Nephron progenitor cell (in vitro differentiated cells): Measurements from ENCODE around the gene ATF7.
A peak's percentile ranks its signal among the peaks of the same experiment; 100 is the strongest.

Experiments
- DNase-seq: peaks from one replicate; pipeline ENCODE4 v3.0.0; 2021
- H3K27ac Mint-ChIP-seq: 2 replicates; pipeline ENCODE4 v1.8.0; 2021; ENCODE audit warnings: mild to moderate bottlenecking, moderate library complexity, mixed read lengths
- H3K27me3 Mint-ChIP-seq: 2 replicates; pipeline ENCODE4 v1.8.0; 2021; ENCODE audit warnings: mild to moderate bottlenecking, low read depth, mixed read lengths; ENCODE audit not compliant: poor library complexity
- H3K36me3 Mint-ChIP-seq: 2 replicates; pipeline ENCODE4 v1.8.0; 2021; ENCODE audit warnings: low read depth, mixed read lengths
- H3K4me1 Mint-ChIP-seq: 2 replicates; pipeline ENCODE4 v1.8.0; 2021; ENCODE audit warnings: mixed read lengths
- H3K4me3 Mint-ChIP-seq: 2 replicates; pipeline ENCODE4 v1.8.0; 2021; ENCODE audit warnings: mild to moderate bottlenecking, moderate library complexity, mixed read lengths
- H3K9me3 Mint-ChIP-seq: 2 replicates; pipeline ENCODE4 v1.8.0; 2021; ENCODE audit warnings: mild to moderate bottlenecking, moderate library complexity, mixed read lengths
- CTCF ChIP-seq: fragments of 200-600 bp; sonication (generic); IDR thresholded peaks from 2 replicates; pipeline ENCODE4 v1.5.0; 2021; ENCODE audit warnings: antibody characterized with exemption

The ATF7 gene

DNA sequence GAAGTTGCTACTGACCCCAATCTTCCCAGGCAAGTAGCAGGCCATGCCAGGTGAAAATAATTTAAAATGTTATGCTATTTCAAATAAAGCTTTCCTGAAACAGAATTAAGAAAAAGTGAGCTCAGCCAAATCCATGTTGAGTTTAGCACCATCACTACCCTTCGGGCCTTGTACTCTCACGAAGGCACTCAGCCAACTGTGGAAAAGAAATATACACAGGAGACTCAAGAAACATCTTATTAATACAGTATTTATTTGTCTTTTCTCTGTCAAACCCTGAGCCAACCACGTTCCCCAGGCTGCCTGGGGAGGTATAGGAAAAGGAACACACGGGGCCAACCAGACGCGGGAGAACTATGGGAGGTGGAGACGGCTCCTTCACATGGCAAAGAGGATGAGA, 38.8 kb upstream of the ATF7 start:
- H3K27ac Mint-ChIP-seq = peak overlapping the region; percentile 60
- peaks cover 79% of the 10 kb centered on the region for H3K36me3 Mint-ChIP-seq

GRCh38 chr12:53664191-53664590, 38.0 kb upstream of the ATF7 start:
- Mint-ChIP-seq H3K36me3 (peaks cover 71% of the 10 kb centered on the region), H3K4me1 (peaks cover 12% of the 10 kb centered on the region), H3K27ac (peak overlapping the region; percentile 75), H3K9me3 (no peaks in the 10 kb centered on the region), H3K4me3 (no peak overlapping the region), H3K27me3 (peaks cover 2% of the 10 kb centered on the region)
- TF ChIP-seq CTCF = no peak
- DNase-seq = no peak

More for the DNA sequence above, 38.8 kb upstream of the ATF7 start:
- peaks cover 2% of the 10 kb centered on the region for H3K27me3 Mint-ChIP-seq
- no peak overlapping the region for H3K4me3 Mint-ChIP-seq
- H3K9me3 Mint-ChIP-seq = no peaks in the 10 kb centered on the region
- peaks cover 4% of the 10 kb centered on the region for H3K4me1 Mint-ChIP-seq
- DNase-seq = no peak
- no peak for TF ChIP-seq CTCF

DNA sequence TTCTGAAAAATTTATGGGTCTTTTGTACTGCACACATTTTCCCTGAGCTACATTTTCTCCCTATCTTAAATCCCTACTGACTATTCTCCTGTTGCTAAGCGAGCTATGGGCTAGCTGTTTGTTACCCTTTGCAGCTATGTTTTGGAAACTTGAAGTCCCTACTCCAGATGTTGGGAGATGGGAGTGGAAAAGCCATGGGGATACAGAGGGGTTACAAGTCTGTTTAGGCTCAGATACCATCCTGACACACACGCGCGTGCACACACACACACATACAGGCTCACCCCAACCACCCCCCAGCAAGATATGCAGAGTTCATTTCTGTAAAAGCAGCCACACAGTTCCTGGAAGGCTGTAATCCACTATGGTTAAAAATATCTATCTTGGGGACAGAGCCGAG, 33.9 kb upstream of the ATF7 start:
- no peak overlapping the region for H3K4me3 Mint-ChIP-seq
- H3K4me1 Mint-ChIP-seq = peaks cover 27% of the 10 kb centered on the region
- peak overlapping the region; percentile 93 for H3K27ac Mint-ChIP-seq
- H3K9me3 Mint-ChIP-seq = no peaks in the 10 kb centered on the region
- DNase-seq = no peak
- H3K36me3 Mint-ChIP-seq = peaks cover 46% of the 10 kb centered on the region
- H3K27me3 Mint-ChIP-seq = no peaks in the 10 kb centered on the region
- no peak for TF ChIP-seq CTCF

DNA sequence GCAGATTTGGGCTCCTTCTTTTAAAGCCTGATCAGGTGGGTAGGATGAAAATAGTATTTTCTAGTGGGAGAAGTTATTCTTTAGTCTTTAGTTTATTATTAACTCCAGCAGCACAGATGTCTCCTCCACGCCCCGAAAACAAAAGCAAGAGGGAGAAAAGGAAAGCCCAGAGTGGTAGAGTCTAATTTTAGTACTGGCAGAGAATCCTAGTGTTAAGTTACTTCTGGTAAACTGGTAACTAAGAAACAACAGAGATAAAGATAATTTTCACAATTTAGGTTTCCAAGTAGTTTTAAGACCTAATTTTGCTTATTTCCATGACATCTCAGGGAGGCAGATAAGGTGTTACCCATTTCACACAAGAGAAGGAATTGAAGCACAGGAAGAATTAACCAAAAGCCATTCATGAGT, 33.4 kb upstream of the ATF7 start:
- Mint-ChIP-seq H3K36me3 (peaks cover 42% of the 10 kb centered on the region), H3K4me3 (no peak overlapping the region), H3K4me1 (peaks cover 27% of the 10 kb centered on the region), H3K9me3 (no peaks in the 10 kb centered on the region), H3K27me3 (no peaks in the 10 kb centered on the region), H3K27ac (peak overlapping the region; percentile 99)
- no peak for DNase-seq
- TF ChIP-seq CTCF = no peak

DNA sequence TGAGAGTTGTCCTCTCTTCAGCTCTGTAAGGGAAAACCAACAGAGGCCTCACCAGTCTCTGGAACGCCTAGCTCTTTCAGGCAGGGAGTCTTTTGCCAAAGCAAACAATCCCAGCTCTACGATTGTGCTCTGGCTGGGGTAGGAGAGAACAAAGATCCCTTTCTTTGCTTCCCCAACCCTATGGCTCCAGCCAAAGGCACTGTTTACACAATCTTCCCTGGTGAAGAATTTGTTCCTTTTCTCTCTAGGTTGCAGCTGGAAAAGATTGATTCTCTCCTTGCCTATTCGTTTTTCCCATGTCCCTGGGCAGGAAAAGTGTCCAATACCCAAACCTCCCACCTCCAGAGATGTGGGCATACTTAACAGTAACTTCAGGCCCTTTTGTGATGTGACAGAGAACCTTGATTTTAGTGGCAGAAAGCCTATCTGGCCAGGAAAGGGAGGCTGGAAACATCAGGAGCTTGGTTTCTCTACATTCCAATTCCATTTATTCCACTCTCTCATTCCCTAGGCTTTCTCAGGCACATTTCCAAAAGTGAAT, 32.9 kb upstream of the ATF7 start:
- DNase-seq = peak; percentile 9
- Mint-ChIP-seq H3K27ac (peak overlapping the region; percentile 99), H3K4me1 (peaks cover 27% of the 10 kb centered on the region), H3K27me3 (no peaks in the 10 kb centered on the region), H3K9me3 (no peaks in the 10 kb centered on the region), H3K4me3 (no peak overlapping the region), H3K36me3 (peaks cover 37% of the 10 kb centered on the region)
- no peak for TF ChIP-seq CTCF

- H3K36me3 Mint-ChIP-seq = peaks cover 20% of the 10 kb centered on the region
- no peak overlapping the region for H3K4me3 Mint-ChIP-seq
- no peaks in the 10 kb centered on the region for H3K9me3 Mint-ChIP-seq
- H3K27me3 Mint-ChIP-seq = no peaks in the 10 kb centered on the region
- TF ChIP-seq CTCF = no peak
- peak overlapping the region; percentile 62 for H3K27ac Mint-ChIP-seq
- peaks cover 27% of the 10 kb centered on the region for H3K4me1 Mint-ChIP-seq
- DNase-seq = no peak
Measured at GRCh38 chr12:53657041-53657440, 30.9 kb upstream of the ATF7 start.
